ENCODE results near the gene PCCA. TPM values are rescaled to one million over a fixed set of nuclear protein-coding genes. Genes with fewer than 3 reads are reported as not detected.

Gene PCCA
- total and polyA plus RNA-seq, 2 of the 13 experiments (the other 11 are each of a cell fraction or from before 2014, with no cell fraction given) = 15.0 to 32.2 TPM

GRCh38 chr13:100314132-100314910, 225.4 kb downstream of the PCCA start (continued):
- TF ChIP-seq MLXIP (CRISPR knock-in tag; IDR thresholded peaks at IDR 0.05; ENCODE audit: borderline replicate concordance) (no peak), SOX5 (CRISPR knock-in tag; IDR thresholded peaks at IDR 0.05; ENCODE audit: borderline replicate concordance) (peak; percentile 100), ZNF343 (CRISPR knock-in tag; IDR thresholded peaks at IDR 0.05) (no peak), AHDC1 (CRISPR knock-in tag; IDR thresholded peaks at IDR 0.05; ENCODE audit: borderline replicate concordance) (peak; percentile 76; the same call in 1 of the 2 replicates), FOSL2 (CRISPR knock-in tag; IDR thresholded peaks at IDR 0.05) (peak; percentile 28; the same call in 1 of the 2 replicates), RFX5 (IDR thresholded peaks at IDR 0.05; ENCODE audit: low read depth, low read length) (no peak), PAX8 (CRISPR knock-in tag; IDR thresholded peaks at IDR 0.05; ENCODE audit: borderline replicate concordance) (no peak), BRCA1 (CRISPR knock-in tag; IDR thresholded peaks at IDR 0.05) (no peak), NFATC3 (CRISPR knock-in tag; IDR thresholded peaks at IDR 0.05) (no peak), TCF12 (IDR thresholded peaks at IDR 0.05) (no peak), TCF12 (CRISPR knock-in tag; IDR thresholded peaks at IDR 0.05) (no peak), RERE (CRISPR knock-in tag; IDR thresholded peaks at IDR 0.05; ENCODE audit: low read depth) (peak; percentile 81)
